ENCODE measurements around the gene ADSL. TPM values are rescaled to one million over a fixed set of nuclear protein-coding genes. Genes with fewer than 3 reads are reported as not detected.
A peak's percentile ranks its signal among the peaks of the same experiment; 100 is the strongest.

Gene ADSL
- total and polyA plus RNA-seq, 9 of the 15 experiments (the other 6 are each of a cell fraction or from before 2014, with no cell fraction given) = 112 to 322 (median 146) TPM

GRCh38 chr22:40348025-40348658 lies 1.8 kb downstream of the ADSL start:
- in situ Hi-C loops (cut with MboI) (no loop called here), intact Hi-C loops (cut with micrococcal nuclease) (loop anchor here (5.0 to 10.0 kb wide), 3 partner anchors 171 to 803 kb away; partner anchors contain the start of gene TNRC6B)
- no peak overlapping the region for H2AFZ ChIP-seq (ENCODE audit: low read depth, low read length)
- ChIA-PET POLR2A (no interaction called here), CTCF (ENCODE audit: low intra/inter-chr PET ratio) (interaction anchor here (0.6 to 1.2 kb wide), 5 partner anchors 27 to 813 kb away, joined by 3 to 6 read pairs (median 3); no protein-coding TSS in a partner anchor)
- peaks cover 49% of the 10 kb centered on the region for H3K36me3 ChIP-seq (ENCODE audit: control insufficient read depth, insufficient read depth, low read length)
- peak overlapping the region; percentile 86 for H3K4me2 ChIP-seq (ENCODE audit: insufficient read depth, low read length)
- peak; percentile 47 to 70 (median 54) for DNase-seq (ENCODE audit: extremely low read depth in 1 of 4, low spot score in 3 of 4)
- 33% methylated on average over 10 of the region's 10 CpGs for WGBS (ENCODE audit: insufficient coverage, low coverage, missing lambda C conversion rate)
- peak; percentile 63 for ATAC-seq
- peak; percentile 71 for FAIRE-seq
- no peaks in the 10 kb centered on the region for H3K9me3 ChIP-seq (replicated peaks; ENCODE audit: control insufficient read depth, insufficient read depth, low read depth, low read length)
- H4K20me1 ChIP-seq (replicated peaks; ENCODE audit: control insufficient read depth, insufficient read depth, low read length) = no peaks in the 10 kb centered on the region
- peaks cover 5 to 6% of the 10 kb centered on the region in 2 experiments for H3K4me1 ChIP-seq (replicated peaks in 1 of 2; ENCODE audit: control insufficient read depth in 2 of 2, insufficient read depth in 2 of 2, low read length in 2 of 2)
- BruUV-seq (replicated peaks) = no TSS peak
- H3K27ac ChIP-seq (ENCODE audit: extremely low read depth, low read depth, low read length) = peak overlapping the region; percentile 39; the same call in 2 of the 3 replicates
- H3K79me2 ChIP-seq (ENCODE audit: control insufficient read depth, insufficient read depth, low read length) = peaks cover 45% of the 10 kb centered on the region
- no peaks in the 10 kb centered on the region for H3K27me3 ChIP-seq (ENCODE audit: control insufficient read depth in 2 of 2, insufficient read depth in 2 of 2, low read length in 2 of 2)
- peak overlapping the region; percentile 41 to 73; a peak in 3 of 4 replicates for H3K9ac ChIP-seq (ENCODE audit: insufficient read depth in 1 of 2, low read depth in 2 of 2, low read length in 2 of 2)
- no peaks in the 10 kb centered on the region for H3K9me1 ChIP-seq (ENCODE audit: control insufficient read depth, insufficient read depth, low read length)
- peak overlapping the region; percentile 73 for H3K4me3 ChIP-seq
- TF ChIP-seq YY1 (IDR thresholded peaks at IDR 0.05; ENCODE audit: borderline replicate concordance in 1 of 3, control insufficient read depth in 1 of 3, extremely low read depth in 1 of 3, insufficient read depth in 3 of 3, insufficient read length in 1 of 3, insufficient replicate concordance in 2 of 3, low read depth in 1 of 3, low read length in 2 of 3) = peak in 1 of 3 experiments; percentile 40
- peak; percentile 62; the same call in 1 of the 2 replicates for TF ChIP-seq REST (IDR thresholded peaks at IDR 0.05; ENCODE audit: borderline replicate concordance)
- no peak for TF ChIP-seq REST (CRISPR knock-in tag; IDR thresholded peaks at IDR 0.05; ENCODE audit: low read depth)
- TF ChIP-seq MEF2A (IDR thresholded peaks at IDR 0.05; ENCODE audit: control insufficient read depth, low read depth, low read length) = no peak
- peak; percentile 60; the same call in 1 of the 2 replicates for TF ChIP-seq STAG1 (CRISPR knock-in tag; IDR thresholded peaks at IDR 0.05; ENCODE audit: borderline replicate concordance)
- peak in 1 of 2 experiments; percentile 9 for TF ChIP-seq E2F6 (IDR thresholded peaks at IDR 0.05; ENCODE audit: borderline replicate concordance in 1 of 2, extremely low read depth in 1 of 2, insufficient read depth in 1 of 2, insufficient read length in 1 of 2, low read depth in 1 of 2, low read length in 1 of 2, poor library complexity in 1 of 2, severe bottlenecking in 1 of 2)
- peak; percentile 68 to 77 for TF ChIP-seq RAD21 (CRISPR knock-in tag; conservative IDR thresholded peaks at IDR 0.05 in 1 of 2, IDR thresholded peaks at IDR 0.05 in 1 of 2)
- TF ChIP-seq SMC3 (conservative IDR thresholded peaks at IDR 0.05; ENCODE audit: insufficient read depth, low read depth, low read length) = peak; percentile 40; the same call in 1 of the 2 replicates
- no peak for TF ChIP-seq ZNF174 (CRISPR knock-in tag; IDR thresholded peaks at IDR 0.05)
- TF ChIP-seq ZZZ3 (IDR thresholded peaks at IDR 0.05) = 0 out of 2 replicates have a peak, but pooled peaks have one; percentile 36

Measured in K562 (cell line).